Right lobe of liver (tissue), 6 donors: ENCODE results near the gene DAGLA. TPM values are rescaled to one million over a fixed set of nuclear protein-coding genes. Genes with fewer than 3 reads are reported as not detected.

Experiments
- ATAC-seq, 4 donors: fragments of 200-7000 bp; cut with Tn5 transposase; one replicate each; pipeline ENCODE4 v1.9.1; 2020; ENCODE audit warnings: mild to moderate bottlenecking in 4 of 4, moderate library complexity in 4 of 4
- DNase-seq, 3 donors: peaks; one replicate each; pipeline ENCODE4 v3.0.0-alpha.2; 2020
- H3K27ac ChIP-seq, 3 donors: fragments of 200-600 bp; one replicate each; pipeline ENCODE4 v1.8.0; 2022
- H3K27me3 ChIP-seq, 2 donors: fragments of 200-600 bp; one replicate each; pipeline ENCODE4 v1.8.0; 2022
- H3K36me3 ChIP-seq, 4 donors: fragments of 200-600 bp; sonication (generic) in 1 of 4; one replicate each; pipeline versions ENCODE4 v1.5.1 to v1.8.0; 2017 to 2022; ENCODE audit warnings: control low read depth in 1 of 4
- H3K4me1 ChIP-seq, 4 donors: fragments of 200-600 bp; sonication (generic) in 1 of 4; one replicate each; pipeline versions ENCODE4 v1.5.1 to v1.8.0; 2017 to 2022; ENCODE audit warnings: control low read depth in 1 of 4
- H3K4me3 ChIP-seq, 3 donors: fragments of 200-600 bp; one replicate each; pipeline ENCODE4 v1.8.0; 2022
- H3K9me3 ChIP-seq, 4 donors: fragments of 200-600 bp; sonication (generic) in 1 of 4; one replicate each; pipeline versions ENCODE4 v1.5.1 to v1.8.0; 2017 to 2022; ENCODE audit warnings: control low read depth in 1 of 4
- POLR2A ChIP-seq: fragments of 450-650 bp; IDR thresholded peaks from one replicate; pipeline ENCODE4 v1.6.1; 2017; ENCODE audit warnings: antibody characterized with exemption, mild to moderate bottlenecking
- WGBS: methylation state at CpG from one replicate; pipeline ENCODE4 v1.1.6; 2018; ENCODE audit warnings: low coverage, low lambda C conversion rate; ENCODE audit not compliant: insufficient coverage; ENCODE audit errors: missing lambda C conversion rate; 5-methylcytosine and 5-hydroxymethylcytosine counted together
- intact Hi-C, 2 donors: fragments of 100-400 bp; cut with DNase I; formaldehyde crosslinking; loops; one replicate each; pipeline versions ENCODE4 v1.11.2 to v1.14.1; 2022
- total RNA-seq, 6 experiments: library from RNA; depleted of rRNA in 2 of 6; stranded (reverse); fragments of >200 nt in 2 of 6; fragmentation: NEBNext Ultra II Directional in 3 of 6; extraction: Animal tissue kit (Norgen Biotek cat#: 25700) in 3 of 6; gene quantifications; one replicate each; pipeline versions ENCODE4 v1.1.0 to v1.2.4, GENCODE V29; 2016 to 2023
- TF ChIP-seq, protein P1 (sequence below), 4 donors: fragments of 200-600 bp in 3 of 4; fragments of 450-650 bp in 1 of 4; IDR thresholded peaks; one replicate each; pipeline versions ENCODE4 v1.5.1 to v1.8.0; 2016 to 2022; ENCODE audit warnings: antibody characterized with exemption in 4 of 4, mild to moderate bottlenecking in 2 of 4
- donor health status: DM: no; HTN: yes; CAD: no.
- donor health status: DM: no; HTN: no; CAD: no.
- donor health status: DM: no; HTN: no; CAD: no.
- donor health status: DM: no; HTN: yes; CAD: no.
- donor health status: DM: no; HTN: yes; CAD: no.

Gene DAGLA
- total RNA-seq, 6 experiments from 2014 or later: 0.33 to 5.5 (median 0.79) TPM

- Histone ChIP-seq H3K27ac (no peak overlapping the region), H3K27me3 (no peaks in the 10 kb centered on the region), H3K4me3 (no peak overlapping the region), H3K9me3 (no peaks in the 10 kb centered on the region), H3K4me1 (peaks cover 0 to 13% (median 0%) of the 10 kb centered on the region in 4 donors), H3K36me3 (no peaks in the 10 kb centered on the region)
- intact Hi-C loops: no loop called here
- no peak for TF ChIP-seq POLR2A
- TF ChIP-seq, protein P1, sequence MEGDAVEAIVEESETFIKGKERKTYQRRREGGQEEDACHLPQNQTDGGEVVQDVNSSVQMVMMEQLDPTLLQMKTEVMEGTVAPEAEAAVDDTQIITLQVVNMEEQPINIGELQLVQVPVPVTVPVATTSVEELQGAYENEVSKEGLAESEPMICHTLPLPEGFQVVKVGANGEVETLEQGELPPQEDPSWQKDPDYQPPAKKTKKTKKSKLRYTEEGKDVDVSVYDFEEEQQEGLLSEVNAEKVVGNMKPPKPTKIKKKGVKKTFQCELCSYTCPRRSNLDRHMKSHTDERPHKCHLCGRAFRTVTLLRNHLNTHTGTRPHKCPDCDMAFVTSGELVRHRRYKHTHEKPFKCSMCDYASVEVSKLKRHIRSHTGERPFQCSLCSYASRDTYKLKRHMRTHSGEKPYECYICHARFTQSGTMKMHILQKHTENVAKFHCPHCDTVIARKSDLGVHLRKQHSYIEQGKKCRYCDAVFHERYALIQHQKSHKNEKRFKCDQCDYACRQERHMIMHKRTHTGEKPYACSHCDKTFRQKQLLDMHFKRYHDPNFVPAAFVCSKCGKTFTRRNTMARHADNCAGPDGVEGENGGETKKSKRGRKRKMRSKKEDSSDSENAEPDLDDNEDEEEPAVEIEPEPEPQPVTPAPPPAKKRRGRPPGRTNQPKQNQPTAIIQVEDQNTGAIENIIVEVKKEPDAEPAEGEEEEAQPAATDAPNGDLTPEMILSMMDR (IDR thresholded peaks at IDR 0.05): no peak
- WGBS: 100% methylated on average over 3 of the region's 5 CpGs
- ATAC-seq (no peak), DNase-seq (no peak)
These were observed 70.6 kb downstream of the DAGLA start for GRCh38 chr11:61750631-61751273.

- H3K36me3 ChIP-seq: no peaks in the 10 kb centered on the region
- DNase-seq (no peak), ATAC-seq (no peak)
- intact Hi-C loops: no loop called here
- peaks cover 0 to 18% (median 0%) of the 10 kb centered on the region in 4 donors for H3K4me1 ChIP-seq
- no peak overlapping the region for H3K27ac ChIP-seq
- TF ChIP-seq, protein P1 (IDR thresholded peaks at IDR 0.05): no peak
- TF ChIP-seq POLR2A: no peak
- 42% methylated on average over 4 of the region's 14 CpGs for WGBS
- no peak overlapping the region for H3K4me3 ChIP-seq
- no peaks in the 10 kb centered on the region for H3K27me3 ChIP-seq
- no peaks in the 10 kb centered on the region for H3K9me3 ChIP-seq
These were observed 71.2 kb downstream of the DAGLA start for GRCh38 chr11:61751384-61751783.

DNA sequence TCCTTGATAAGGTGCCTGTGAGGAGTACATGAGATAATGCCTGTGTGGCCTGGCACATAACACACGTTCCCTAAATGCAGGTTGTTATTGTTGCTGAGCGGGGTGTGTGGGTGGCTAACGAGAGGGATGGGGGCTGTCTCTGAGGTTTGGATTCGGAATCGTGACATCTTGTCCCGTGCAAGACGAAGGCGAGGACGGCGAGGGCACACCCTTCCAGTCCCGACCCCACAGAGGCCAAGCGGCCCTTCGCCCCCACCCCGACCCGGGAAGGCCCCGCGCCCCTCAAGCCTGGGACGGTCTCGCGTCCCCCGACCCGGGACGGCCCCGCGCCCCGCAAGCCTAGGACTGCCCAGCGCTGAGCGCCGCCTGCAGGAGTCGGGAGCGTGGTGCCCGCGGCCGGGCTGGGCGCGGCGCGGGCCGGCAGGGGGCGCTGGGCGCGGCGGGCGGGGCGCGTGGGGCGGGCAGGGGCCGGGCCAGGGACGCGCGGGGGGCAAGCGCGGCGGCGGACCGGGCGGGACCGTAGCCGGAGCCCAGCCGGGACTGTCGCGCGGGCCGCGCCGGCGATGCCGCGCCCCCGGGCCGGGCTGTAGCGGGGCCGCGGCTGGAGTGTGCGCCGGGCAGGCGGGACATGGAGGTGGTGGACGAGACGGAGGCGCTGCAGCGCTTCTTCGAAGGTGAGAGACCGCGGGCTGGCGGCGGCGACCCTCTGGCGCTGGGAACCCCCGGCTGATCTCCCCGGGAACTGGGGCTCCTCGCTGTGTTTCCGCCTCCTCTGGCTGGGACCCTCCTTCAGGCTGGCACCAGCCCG, 72.1 kb downstream of the DAGLA start, which contains the start of gene MYRF:
MYRF (plus strand) TSS at position 520 of the 808 bp plus-strand sequence; CDS start at position 629, 109 bp downstream.
- peaks cover 0 to 22% (median 0%) of the 10 kb centered on the region in 4 donors for H3K4me1 ChIP-seq
- peak within 1 kb of the TSS in 2 of 3 donors; percentile 33 for H3K27ac ChIP-seq
- intact Hi-C loops: no loop called here
- WGBS: 0% methylated on average over 2 of the region's 93 CpGs
- DNase-seq (peak in 2 of 3 donors; percentile 70 to 72), ATAC-seq (peak; percentile 36 to 63 (median 52))
- no peaks in the 10 kb centered on the region for H3K27me3 ChIP-seq
- H3K36me3 ChIP-seq: no peaks in the 10 kb centered on the region
- H3K9me3 ChIP-seq: no peaks in the 10 kb centered on the region
- H3K4me3 ChIP-seq: peak within 1 kb of the TSS; percentile 57 to 61 (median 61)
- TF ChIP-seq, protein P1 (IDR thresholded peaks at IDR 0.05): peak; percentile 28 to 60 (median 44)
- peak; percentile 60 for TF ChIP-seq POLR2A

- H3K9me3 ChIP-seq: no peaks in the 10 kb centered on the region
- H3K4me1 ChIP-seq: peaks cover 0 to 26% (median 0%) of the 10 kb centered on the region in 4 donors
- H3K27me3 ChIP-seq: no peaks in the 10 kb centered on the region
- 16% methylated on average over 9 of the region's 17 CpGs for WGBS
- TF ChIP-seq, protein P1 (IDR thresholded peaks at IDR 0.05): no peak
- TF ChIP-seq POLR2A: no peak
- H3K36me3 ChIP-seq: no peaks in the 10 kb centered on the region
- H3K4me3 ChIP-seq: peak overlapping the region; percentile 57 to 61 (median 61)
- DNase-seq (no peak), ATAC-seq (no peak)
- H3K27ac ChIP-seq: peak overlapping the region in 2 of 3 donors; percentile 33
- intact Hi-C loops: no loop called here
These were observed 72.8 kb downstream of the DAGLA start for GRCh38 chr11:61752925-61753521.
